Mucosa of descending colon (tissue), 3 donors: Measurements from ENCODE around the gene LAMTOR4. TPM values are rescaled to one million over a fixed set of nuclear protein-coding genes. Genes with fewer than 3 reads are reported as not detected.
A peak's percentile ranks its signal among the peaks of the same experiment; 100 is the strongest.
"Not testable (repeated sequence)": the region's sequence is repeated elsewhere in the genome, so short reads cannot be mapped to it uniquely, and the experiment has no call there.

Source experiments
- ATAC-seq: fragments of 200-7000 bp; cut with Tn5 transposase; one replicate; pipeline ENCODE4 v1.9.1; 2020; ENCODE audit warnings: mild to moderate bottlenecking, moderate library complexity
- DNase-seq, 3 donors: peaks; one replicate each; pipeline ENCODE4 v3.0.0-alpha.2; 2020
- H3K36me3 ChIP-seq: fragments of 200-600 bp; one replicate; pipeline ENCODE4 v1.8.0; 2021; ENCODE audit warnings: low read depth, mild to moderate bottlenecking
- H3K4me1 ChIP-seq: fragments of 200-600 bp; one replicate; pipeline ENCODE4 v1.8.0; 2021; ENCODE audit warnings: low read depth, mild to moderate bottlenecking
- H3K4me3 ChIP-seq: fragments of 200-600 bp; one replicate; pipeline ENCODE4 v1.8.0; 2021; ENCODE audit warnings: mild to moderate bottlenecking
- H3K9me3 ChIP-seq: fragments of 200-600 bp; one replicate; pipeline ENCODE4 v1.8.0; 2021; ENCODE audit warnings: mild to moderate bottlenecking
- CTCF ChIP-seq: fragments of 200-600 bp; IDR thresholded peaks from one replicate; pipeline ENCODE4 v1.8.0; 2022; ENCODE audit warnings: antibody characterized with exemption, mild to moderate bottlenecking
- intact Hi-C, 2 donors: fragments of 100-400 bp; cut with DNase I in 1 of 2; cut with micrococcal nuclease in 1 of 2; formaldehyde crosslinking; loops; one replicate each; pipeline versions ENCODE4 v1.11.0 to v1.11.1; 2022; cut with DNase I, micrococcal nuclease
- total RNA-seq, 3 donors: library from RNA; stranded (reverse); fragmentation: NEBNext Ultra II Directional in 2 of 3; extraction: Animal tissue kit (Norgen Biotek cat#: 25700) in 2 of 3; gene quantifications; one replicate each; pipeline versions ENCODE4 v1.2.1 to v1.2.4, GENCODE V29; 2021 to 2023
- donor health status: DM: no; HTN: no; CAD: no; lungs with moderate emphysema.
- donor health status: DM: no; HTN: no; CAD: no.
- donor health status: DM: no; HTN: yes; CAD: no.

The LAMTOR4 gene
- total RNA-seq, 3 donors from 2014 or later: 135 to 221 (median 187) TPM

- Histone ChIP-seq H3K4me1 (peaks cover 10% of the 10 kb centered on the region), H3K36me3 (no peaks in the 10 kb centered on the region), H3K4me3 (no peak overlapping the region), H3K9me3 (no peaks in the 10 kb centered on the region)
- peak in 1 of 3 donors; percentile 27 for DNase-seq
- intact Hi-C loops: loop anchor here in 1 of 2 donors (10.0 kb wide), 1 partner anchor 77 kb away; the partner anchor contains the start of gene PVRIG
- ATAC-seq: peak; percentile 70
- no peak for TF ChIP-seq CTCF
These were observed 10.6 kb upstream of the LAMTOR4 start for GRCh38 chr7:100137851-100138760.

GRCh38 chr7:100141555-100141949 is 7.2 kb upstream of the LAMTOR4 start:
- TF ChIP-seq CTCF: no peak
- DNase-seq (peak in 1 of 3 donors; percentile 13), ATAC-seq (peak; percentile 92)
- intact Hi-C loops: no loop called here
- Histone ChIP-seq H3K4me3 (no peak overlapping the region), H3K36me3 (no peaks in the 10 kb centered on the region), H3K4me1 (peaks cover 5% of the 10 kb centered on the region), H3K9me3 (no peaks in the 10 kb centered on the region)

- H3K4me1 ChIP-seq: peaks cover 4% of the 10 kb centered on the region
- H3K4me3 ChIP-seq: no peak overlapping the region
- DNase-seq: no peak
- intact Hi-C loops: no loop called here
- no peaks in the 10 kb centered on the region for H3K36me3 ChIP-seq
- no peak for TF ChIP-seq CTCF
- H3K9me3 ChIP-seq: no peaks in the 10 kb centered on the region
- no peak for ATAC-seq
These were observed 6.3 kb upstream of the LAMTOR4 start for GRCh38 chr7:100142461-100142860.

GRCh38 chr7:100146350-100146749 is 2.4 kb upstream of the LAMTOR4 start:
- peaks cover 26% of the 10 kb centered on the region for H3K4me1 ChIP-seq
- intact Hi-C loops, ATAC-seq, DNase-seq, H3K4me3 ChIP-seq, H3K9me3 ChIP-seq, H3K36me3 ChIP-seq: not testable (repeated sequence)

DNA sequence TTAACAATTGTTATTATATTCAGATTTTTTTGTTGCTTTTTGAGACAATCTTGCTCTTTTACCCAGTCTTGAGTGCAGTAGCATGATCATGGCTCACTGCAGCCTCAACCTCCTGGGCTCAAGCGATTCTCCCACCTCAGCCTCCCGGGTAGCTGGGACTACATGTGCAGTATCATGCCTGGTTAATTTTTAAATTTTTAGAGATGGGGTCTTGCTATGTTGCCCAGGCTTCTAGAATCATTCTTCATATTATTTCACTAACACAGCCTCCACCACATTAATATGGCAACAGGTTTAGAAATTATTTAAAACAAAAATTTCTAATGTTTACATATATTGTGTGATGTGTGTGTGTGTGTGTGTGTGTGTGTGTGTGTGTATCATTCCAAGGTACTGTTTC is 1.4 kb upstream of the LAMTOR4 start:
- peaks cover 31% of the 10 kb centered on the region for H3K4me1 ChIP-seq
- intact Hi-C loops: no loop called here
- TF ChIP-seq CTCF: no peak
- ATAC-seq (no peak), DNase-seq (no peak)
- no peak overlapping the region for H3K4me3 ChIP-seq
- H3K36me3 ChIP-seq: peaks cover 4% of the 10 kb centered on the region
- H3K9me3 ChIP-seq: no peaks in the 10 kb centered on the region

GRCh38 chr7:100148225-100148558 is 526 bp upstream of the LAMTOR4 start:
- H3K4me3 ChIP-seq: no peak overlapping the region
- intact Hi-C loops: no loop called here
- H3K36me3 ChIP-seq: peaks cover 4% of the 10 kb centered on the region
- H3K9me3 ChIP-seq: no peaks in the 10 kb centered on the region
- TF ChIP-seq CTCF: no peak
- ATAC-seq (no peak), DNase-seq (no peak)
- peaks cover 39% of the 10 kb centered on the region for H3K4me1 ChIP-seq
